Calu3 (cell line): ENCODE measurements around the gene MPP4. TPM values are rescaled to one million over a fixed set of nuclear protein-coding genes. Genes with fewer than 3 reads are reported as not detected.

Experiments
- BruUV-seq: library from RNA; stranded (reverse); fragments of 400-500 nt; replicated peaks from 2 replicates; lab custom pipeline; 2021; lab: Mats Ljungman, UMichigan
- CTCF ChIA-PET: fragments of 300-600 bp; sonication (Branson Sonifier 250); formaldehyde crosslinking; loops from one replicate; lab custom pipeline; 2022; ENCODE audit warnings: antibody characterized with exemption; lab: Charles Lee
- DNase-seq: peaks from one replicate; pipeline ENCODE4 v3.0.0; 2022
- H3K27ac Mint-ChIP-seq: one replicate; pipeline ENCODE4 v1.8.0; 2022; ENCODE audit warnings: mixed read lengths; ENCODE audit not compliant: unreplicated experiment
- H3K27me3 Mint-ChIP-seq: one replicate; pipeline ENCODE4 v1.8.0; 2022; ENCODE audit warnings: mixed read lengths; ENCODE audit not compliant: unreplicated experiment
- H3K36me3 Mint-ChIP-seq: one replicate; pipeline ENCODE4 v1.8.0; 2022; ENCODE audit warnings: mild to moderate bottlenecking, moderate library complexity, mixed read lengths; ENCODE audit not compliant: insufficient read depth, unreplicated experiment
- H3K4me1 Mint-ChIP-seq: one replicate; pipeline ENCODE4 v1.8.0; 2022; ENCODE audit warnings: mild to moderate bottlenecking, low read depth, mixed read lengths; ENCODE audit not compliant: unreplicated experiment
- H3K4me3 Mint-ChIP-seq: one replicate; pipeline ENCODE4 v1.8.0; 2022; ENCODE audit warnings: mild to moderate bottlenecking, low read depth, moderate library complexity, mixed read lengths; ENCODE audit not compliant: unreplicated experiment
- H3K9me3 Mint-ChIP-seq: one replicate; pipeline ENCODE4 v1.8.0; 2022; ENCODE audit warnings: low read depth, mixed read lengths; ENCODE audit not compliant: unreplicated experiment
- intact Hi-C: fragments of 100-400 bp; cut with micrococcal nuclease; formaldehyde crosslinking; loops from one replicate; pipeline ENCODE4 v1.10.0; 2022; ENCODE audit not compliant: unreplicated experiment
- total RNA-seq: library from RNA; stranded (reverse); gene quantifications from 2 replicates; pipeline ENCODE4 v1.2.3, GENCODE V29; 2022
- TF ChIP-seq, protein P1 (sequence below): fragments of 200-600 bp; IDR thresholded peaks from one replicate; pipeline ENCODE4 v1.8.0; 2022; ENCODE audit warnings: antibody characterized with exemption; ENCODE audit not compliant: unreplicated experiment

Gene MPP4
- total RNA-seq, 1 experiment from 2014 or later: not detected

DNA sequence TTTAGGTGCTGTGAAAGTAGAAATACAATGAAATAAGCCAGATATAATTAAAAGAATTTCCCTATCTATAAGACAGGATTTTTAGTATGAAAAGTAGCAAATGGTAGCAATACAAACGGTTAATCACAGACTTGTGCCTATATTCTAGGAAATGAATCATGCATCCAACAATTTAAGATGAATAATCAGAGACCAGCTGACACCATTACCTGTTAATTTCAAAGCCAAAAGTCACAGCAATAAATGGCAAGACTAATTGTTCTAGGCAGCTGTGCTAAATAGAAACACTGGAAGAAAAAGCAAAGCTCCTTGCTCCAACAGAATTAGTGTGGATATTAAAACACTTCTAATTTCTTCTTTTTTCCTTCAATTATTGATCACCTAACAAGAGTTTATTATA, 35.1 kb upstream of the MPP4 start:
- intact Hi-C loops: no loop called here
- Mint-ChIP-seq H3K36me3 (peaks cover 19% of the 10 kb centered on the region), H3K4me1 (no peaks in the 10 kb centered on the region), H3K27me3 (no peaks in the 10 kb centered on the region), H3K4me3 (no peak overlapping the region), H3K9me3 (peaks cover 2% of the 10 kb centered on the region), H3K27ac (no peak overlapping the region)
- BruUV-seq: no TSS peak
- CTCF ChIA-PET: no interaction called here
- TF ChIP-seq, protein P1, sequence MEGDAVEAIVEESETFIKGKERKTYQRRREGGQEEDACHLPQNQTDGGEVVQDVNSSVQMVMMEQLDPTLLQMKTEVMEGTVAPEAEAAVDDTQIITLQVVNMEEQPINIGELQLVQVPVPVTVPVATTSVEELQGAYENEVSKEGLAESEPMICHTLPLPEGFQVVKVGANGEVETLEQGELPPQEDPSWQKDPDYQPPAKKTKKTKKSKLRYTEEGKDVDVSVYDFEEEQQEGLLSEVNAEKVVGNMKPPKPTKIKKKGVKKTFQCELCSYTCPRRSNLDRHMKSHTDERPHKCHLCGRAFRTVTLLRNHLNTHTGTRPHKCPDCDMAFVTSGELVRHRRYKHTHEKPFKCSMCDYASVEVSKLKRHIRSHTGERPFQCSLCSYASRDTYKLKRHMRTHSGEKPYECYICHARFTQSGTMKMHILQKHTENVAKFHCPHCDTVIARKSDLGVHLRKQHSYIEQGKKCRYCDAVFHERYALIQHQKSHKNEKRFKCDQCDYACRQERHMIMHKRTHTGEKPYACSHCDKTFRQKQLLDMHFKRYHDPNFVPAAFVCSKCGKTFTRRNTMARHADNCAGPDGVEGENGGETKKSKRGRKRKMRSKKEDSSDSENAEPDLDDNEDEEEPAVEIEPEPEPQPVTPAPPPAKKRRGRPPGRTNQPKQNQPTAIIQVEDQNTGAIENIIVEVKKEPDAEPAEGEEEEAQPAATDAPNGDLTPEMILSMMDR: no peak
- no peak for DNase-seq

DNA sequence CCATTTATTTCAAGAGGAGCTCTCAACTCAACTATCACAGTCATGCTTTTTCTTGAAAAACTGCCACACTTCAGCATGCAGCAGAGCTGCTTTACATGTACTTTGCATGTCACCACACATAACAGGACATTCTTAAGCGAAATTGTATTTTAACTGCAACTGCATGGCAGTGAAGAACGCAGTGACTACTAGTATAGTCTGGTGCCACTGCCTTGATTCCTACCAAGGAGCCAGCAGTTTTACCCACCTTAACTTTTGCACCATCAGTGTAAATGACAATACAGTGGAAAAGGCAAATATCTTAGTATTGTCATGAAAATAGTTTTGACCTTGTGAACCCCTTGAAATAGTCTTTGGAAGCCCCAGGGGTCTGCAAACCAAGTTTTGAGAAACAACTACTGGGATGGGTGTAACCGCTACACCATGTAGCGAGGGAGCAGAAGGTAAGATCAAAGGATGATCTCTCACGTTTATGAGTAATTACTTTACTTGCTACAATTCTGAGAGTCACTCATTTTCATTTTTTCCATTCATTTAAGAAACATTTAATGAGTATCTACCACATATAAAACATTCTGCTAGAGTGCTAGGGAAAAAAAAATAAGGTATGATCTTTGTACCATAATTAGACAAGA, 32.3 kb upstream of the MPP4 start:
- no peak for DNase-seq
- TF ChIP-seq, protein P1: no peak
- Mint-ChIP-seq H3K36me3 (peaks cover 10% of the 10 kb centered on the region), H3K27me3 (no peaks in the 10 kb centered on the region), H3K27ac (no peak overlapping the region), H3K9me3 (no peaks in the 10 kb centered on the region), H3K4me1 (no peaks in the 10 kb centered on the region), H3K4me3 (no peak overlapping the region)
- intact Hi-C loops: no loop called here
- CTCF ChIA-PET: interaction anchor here (0.8 kb wide), 1 partner anchor 498 kb away, joined by 3 read pairs; no protein-coding TSS in a partner anchor
- BruUV-seq: no TSS peak

DNA sequence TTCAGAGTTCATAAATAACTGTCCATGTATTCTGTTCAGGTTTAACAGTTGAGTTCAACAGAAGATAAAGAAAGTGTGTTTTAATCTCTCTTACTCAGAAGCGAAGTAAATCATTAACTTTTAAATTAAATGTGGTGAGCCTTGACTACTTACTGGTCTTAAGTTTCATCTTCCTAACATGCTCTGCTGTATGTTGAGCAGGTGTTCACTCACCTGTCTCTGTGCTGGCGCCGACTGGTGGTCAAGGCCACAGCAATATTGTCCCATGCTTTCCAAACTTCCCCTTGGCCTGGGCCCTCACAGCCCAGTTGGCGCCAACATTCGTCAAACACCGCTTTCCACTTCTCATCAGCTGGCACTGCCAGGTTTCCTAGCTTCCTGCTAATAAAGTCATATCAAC, 17.0 kb upstream of the MPP4 start:
- H3K9me3 Mint-ChIP-seq: peaks cover 3% of the 10 kb centered on the region
- H3K4me3 Mint-ChIP-seq: no peak overlapping the region
- peaks cover 9% of the 10 kb centered on the region for H3K4me1 Mint-ChIP-seq
- no TSS peak for BruUV-seq
- H3K27me3 Mint-ChIP-seq: no peaks in the 10 kb centered on the region
- CTCF ChIA-PET: no interaction called here
- DNase-seq: no peak
- TF ChIP-seq, protein P1: no peak
- H3K27ac Mint-ChIP-seq: no peak overlapping the region
- peaks cover 21% of the 10 kb centered on the region for H3K36me3 Mint-ChIP-seq
- intact Hi-C loops: no loop called here

DNA sequence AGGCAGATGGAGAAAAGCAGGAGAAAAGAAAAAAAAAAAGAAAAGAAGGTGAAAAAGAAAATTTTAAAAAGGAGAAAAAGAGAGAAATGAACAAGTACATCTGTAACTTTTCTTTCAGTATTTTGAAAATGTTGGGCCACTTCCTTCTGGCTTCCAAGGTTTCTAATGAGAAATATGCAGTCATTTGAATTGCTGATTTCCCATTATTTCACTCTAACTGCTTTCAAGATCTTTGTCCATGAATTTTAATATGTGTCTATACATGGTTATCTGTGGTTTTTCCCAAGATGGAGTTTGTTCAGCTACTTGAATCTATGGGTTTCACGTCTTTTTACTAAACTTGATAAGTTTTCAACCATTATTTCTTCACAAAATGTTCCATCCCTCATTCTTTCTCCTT, 14.3 kb upstream of the MPP4 start:
- TF ChIP-seq, protein P1: no peak
- no peaks in the 10 kb centered on the region for H3K9me3 Mint-ChIP-seq
- no peak overlapping the region for H3K27ac Mint-ChIP-seq
- no peaks in the 10 kb centered on the region for H3K27me3 Mint-ChIP-seq
- H3K4me3 Mint-ChIP-seq: no peak overlapping the region
- H3K4me1 Mint-ChIP-seq: peaks cover 9% of the 10 kb centered on the region
- H3K36me3 Mint-ChIP-seq: peaks cover 11% of the 10 kb centered on the region
- no peak for DNase-seq
- no TSS peak for BruUV-seq
- CTCF ChIA-PET: no interaction called here
- intact Hi-C loops: no loop called here
